Measurements from ENCODE around the gene RRM2. TPM values are rescaled to one million over a fixed set of nuclear protein-coding genes. Genes with fewer than 3 reads are reported as not detected.

RRM2 gene
- polyA plus RNA-seq, 2 of the 4 experiments (the other 2 are of a cell fraction) = 84.4 to 111 TPM

GRCh38 chr2:10078001-10078400 is 44.5 kb upstream of the RRM2 start:
- POLR2A ChIA-PET = no interaction called here

DNA sequence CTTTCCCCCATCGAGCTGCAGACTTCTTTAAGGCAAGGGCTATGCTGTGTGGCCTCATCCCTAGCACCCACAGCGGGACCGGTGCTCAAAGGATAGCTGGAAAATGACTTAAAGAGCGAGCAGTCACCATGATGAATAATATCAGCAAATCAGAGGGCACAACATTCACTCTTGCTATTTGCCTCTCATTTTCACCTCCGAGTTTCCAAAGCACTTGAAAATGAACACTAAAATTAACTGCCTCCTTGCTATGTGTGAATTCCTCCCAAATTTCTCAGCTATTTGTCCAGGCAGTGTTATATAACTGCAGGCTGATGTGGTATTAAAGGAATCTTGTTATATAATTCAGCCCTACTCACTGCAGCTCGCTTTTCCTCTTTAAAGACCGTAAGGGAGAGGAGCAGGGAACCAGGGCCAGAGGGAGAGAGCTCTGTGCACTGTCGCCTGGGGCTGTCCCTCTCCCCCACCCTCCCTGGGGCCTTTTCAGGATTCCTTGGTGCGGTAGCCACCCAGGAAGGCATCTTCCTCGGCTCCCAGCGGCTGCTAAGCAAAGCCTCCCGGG is 43.8 kb upstream of the RRM2 start:
- FAIRE-seq = no peak
- DNase-seq (ENCODE audit: low read depth in 1 of 2, low spot score in 1 of 2) = no peak
- CTCF ChIA-PET = interaction anchor here (0.7 to 27.5 kb wide), 14 partner anchors 10 to 582 kb away, joined by 3 to 612 read pairs (median 4); no protein-coding TSS in a partner anchor
- 72% methylated on average over 12 of the region's 12 CpGs for WGBS (ENCODE audit: missing lambda C conversion rate)
- H3K4me3 ChIP-seq = peak overlapping the region; percentile 70
- H3K9me3 ChIP-seq = no peaks in the 10 kb centered on the region
- H3K4me1 ChIP-seq = 0 out of 3 replicates have a peak, but pooled peaks cover 3% of the 10 kb centered on the region
- peak; percentile 1 to 33; a peak in 3 of 6 replicates for ATAC-seq
- POLR2A ChIA-PET = interaction anchor here (0.8 kb wide), 1 partner anchor 13 kb away, joined by 3 read pairs; no protein-coding TSS in a partner anchor
- TF ChIP-seq EP300 (IDR thresholded peaks at IDR 0.05) (no peak), EHMT2 (IDR thresholded peaks at IDR 0.05; ENCODE audit: low read depth) (no peak), MAZ (IDR thresholded peaks at IDR 0.05; ENCODE audit: borderline replicate concordance, low read depth, low read length) (no peak), PHF8 (IDR thresholded peaks at IDR 0.05; ENCODE audit: borderline replicate concordance, low read depth) (no peak), BHLHE40 (IDR thresholded peaks at IDR 0.05; ENCODE audit: low read depth, low read length) (no peak)
- TF ChIP-seq, protein P1, sequence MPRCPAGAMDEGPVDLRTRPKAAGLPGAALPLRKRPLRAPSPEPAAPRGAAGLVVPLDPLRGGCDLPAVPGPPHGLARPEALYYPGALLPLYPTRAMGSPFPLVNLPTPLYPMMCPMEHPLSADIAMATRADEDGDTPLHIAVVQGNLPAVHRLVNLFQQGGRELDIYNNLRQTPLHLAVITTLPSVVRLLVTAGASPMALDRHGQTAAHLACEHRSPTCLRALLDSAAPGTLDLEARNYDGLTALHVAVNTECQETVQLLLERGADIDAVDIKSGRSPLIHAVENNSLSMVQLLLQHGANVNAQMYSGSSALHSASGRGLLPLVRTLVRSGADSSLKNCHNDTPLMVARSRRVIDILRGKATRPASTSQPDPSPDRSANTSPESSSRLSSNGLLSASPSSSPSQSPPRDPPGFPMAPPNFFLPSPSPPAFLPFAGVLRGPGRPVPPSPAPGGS (IDR thresholded peaks at IDR 0.05) = no peak
- H3K27ac ChIP-seq = peak overlapping the region in 1 of 2 experiments; percentile 92; a peak in 3 of 6 replicates
- peak overlapping the region; percentile 75 for H3K4me2 ChIP-seq

More at GRCh38 chr2:10078001-10078400, 44.5 kb upstream of the RRM2 start:
- CTCF ChIA-PET = interaction anchor here (0.6 to 27.5 kb wide), 10 partner anchors 13 to 582 kb away, joined by 3 to 612 read pairs (median 5); no protein-coding TSS in a partner anchor
- 86% methylated on average over 7 of the region's 7 CpGs for WGBS (ENCODE audit: missing lambda C conversion rate)
- no peak overlapping the region for H3K27ac ChIP-seq
- FAIRE-seq (no peak), DNase-seq (ENCODE audit: low read depth in 1 of 2, low spot score in 1 of 2) (no peak), ATAC-seq (no peak)
- no peak overlapping the region for H3K4me3 ChIP-seq
- H3K9me3 ChIP-seq = no peaks in the 10 kb centered on the region
- TF ChIP-seq CTCF (IDR thresholded peaks at IDR 0.05) (no peak), ZSCAN20 (CRISPR knock-in tag; IDR thresholded peaks at IDR 0.05) (no peak), GATA3 (IDR thresholded peaks at IDR 0.05; ENCODE audit: borderline replicate concordance) (no peak), KDM1A (IDR thresholded peaks at IDR 0.05; ENCODE audit: low read depth) (no peak), CBX8 (IDR thresholded peaks at IDR 0.05) (no peak), RAD21 (conservative IDR thresholded peaks at IDR 0.05 in 1 of 2, IDR thresholded peaks at IDR 0.05 in 1 of 2) (no peak), MYC (IDR thresholded peaks at IDR 0.05; ENCODE audit: borderline replicate concordance, low read length) (no peak), FOSL2 (IDR thresholded peaks at IDR 0.05) (no peak), FOSL2 (CRISPR knock-in tag; IDR thresholded peaks at IDR 0.05) (no peak), ZFP36 (IDR thresholded peaks at IDR 0.05; ENCODE audit: borderline replicate concordance, partially characterized antibody) (no peak), RNF2 (IDR thresholded peaks at IDR 0.05; ENCODE audit: borderline replicate concordance, low read depth) (no peak), FOXS1 (CRISPR knock-in tag; IDR thresholded peaks at IDR 0.05) (no peak), HOXA7 (CRISPR knock-in tag; IDR thresholded peaks at IDR 0.05) (no peak), HOXB5 (CRISPR knock-in tag; IDR thresholded peaks at IDR 0.05) (no peak), TP53 (CRISPR knock-in tag; IDR thresholded peaks at IDR 0.05) (no peak), EP300 (IDR thresholded peaks at IDR 0.05) (no peak), JUN (IDR thresholded peaks at IDR 0.05) (no peak)
- TF ChIP-seq, protein P2, sequence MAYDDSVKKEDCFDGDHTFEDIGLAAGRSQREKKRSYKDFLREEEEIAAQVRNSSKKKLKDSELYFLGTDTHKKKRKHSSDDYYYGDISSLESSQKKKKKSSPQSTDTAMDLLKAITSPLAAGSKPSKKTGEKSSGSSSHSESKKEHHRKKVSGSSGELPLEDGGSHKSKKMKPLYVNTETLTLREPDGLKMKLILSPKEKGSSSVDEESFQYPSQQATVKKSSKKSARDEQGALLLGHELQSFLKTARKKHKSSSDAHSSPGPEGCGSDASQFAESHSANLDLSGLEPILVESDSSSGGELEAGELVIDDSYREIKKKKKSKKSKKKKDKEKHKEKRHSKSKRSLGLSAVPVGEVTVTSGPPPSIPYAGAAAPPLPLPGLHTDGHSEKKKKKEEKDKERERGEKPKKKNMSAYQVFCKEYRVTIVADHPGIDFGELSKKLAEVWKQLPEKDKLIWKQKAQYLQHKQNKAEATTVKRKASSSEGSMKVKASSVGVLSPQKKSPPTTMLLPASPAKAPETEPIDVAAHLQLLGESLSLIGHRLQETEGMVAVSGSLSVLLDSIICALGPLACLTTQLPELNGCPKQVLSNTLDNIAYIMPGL (CRISPR knock-in tag; IDR thresholded peaks at IDR 0.05; ENCODE audit: borderline replicate concordance) = no peak
- TF ChIP-seq, protein P3, sequence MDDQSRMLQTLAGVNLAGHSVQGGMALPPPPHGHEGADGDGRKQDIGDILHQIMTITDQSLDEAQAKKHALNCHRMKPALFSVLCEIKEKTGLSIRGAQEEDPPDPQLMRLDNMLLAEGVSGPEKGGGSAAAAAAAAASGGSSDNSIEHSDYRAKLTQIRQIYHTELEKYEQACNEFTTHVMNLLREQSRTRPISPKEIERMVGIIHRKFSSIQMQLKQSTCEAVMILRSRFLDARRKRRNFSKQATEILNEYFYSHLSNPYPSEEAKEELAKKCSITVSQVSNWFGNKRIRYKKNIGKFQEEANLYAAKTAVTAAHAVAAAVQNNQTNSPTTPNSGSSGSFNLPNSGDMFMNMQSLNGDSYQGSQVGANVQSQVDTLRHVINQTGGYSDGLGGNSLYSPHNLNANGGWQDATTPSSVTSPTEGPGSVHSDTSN (IDR thresholded peaks at IDR 0.05) = no peak
- H3K4me1 ChIP-seq = peaks cover 3% of the 10 kb centered on the region; the same call in 1 of the 3 replicates
- no peak overlapping the region for H3K4me2 ChIP-seq

Measured in A549 (cell line).